ENCODE data around the gene NCAM1. TPM values are rescaled to one million over a fixed set of nuclear protein-coding genes. Genes with fewer than 3 reads are reported as not detected.

NCAM1 gene
- total and polyA plus RNA-seq, 2 donors (not counting 3 experiments of a cell fraction or from before 2014, with no cell fraction given), result 0.03 TPM; not detected in 1

- intact Hi-C loops (cut with micrococcal nuclease) (no loop called here), dilution Hi-C loops (cut with MboI; ENCODE audit: extremely low pct_ligation_motif_present, low sequenced_read_pairs) (no loop called here)
- no peaks in the 10 kb centered on the region for H3K27me3 ChIP-seq (ENCODE audit: control insufficient read depth in 2 of 2, insufficient read depth in 2 of 2, low read length in 2 of 2)
- DNase-seq (ENCODE audit: low read depth, low spot score) (no peak), FAIRE-seq (no peak)
- H2AFZ ChIP-seq (ENCODE audit: low read depth, low read length), result no peak overlapping the region
- no peaks in the 10 kb centered on the region for H3K36me3 ChIP-seq (ENCODE audit: control insufficient read depth in 2 of 2, extremely low read depth in 1 of 2, insufficient read depth in 2 of 2, low read length in 2 of 2)
- H3K79me2 ChIP-seq (ENCODE audit: control insufficient read depth, insufficient read depth, low read length), result no peaks in the 10 kb centered on the region
- no peaks in the 10 kb centered on the region for H3K9me3 ChIP-seq (replicated peaks; ENCODE audit: control insufficient read depth, insufficient read depth, low read length)
- H3K4me1 ChIP-seq (ENCODE audit: control insufficient read depth, extremely low read depth, insufficient read depth, low read length), result no peaks in the 10 kb centered on the region
- H3K27ac ChIP-seq (ENCODE audit: insufficient read depth, low read depth, low read length), result no peak overlapping the region
- ChIA-PET CTCF (no interaction called here), POLR2A (no interaction called here)
- no peak overlapping the region for H3K4me3 ChIP-seq (replicated peaks in 1 of 3; ENCODE audit: insufficient read depth in 1 of 3, low read depth in 1 of 3, low read length in 3 of 3)
- TF ChIP-seq GATA2 (IDR thresholded peaks at IDR 0.05; ENCODE audit: insufficient read depth, insufficient read length, low read depth, low read length) (no peak), JUN (IDR thresholded peaks at IDR 0.05; ENCODE audit: borderline replicate concordance, insufficient read depth, insufficient read length, low read depth) (no peak)
- H3K4me2 ChIP-seq (ENCODE audit: insufficient read depth, low read length), result no peak overlapping the region
- H3K9me1 ChIP-seq (replicated peaks; ENCODE audit: control insufficient read depth, extremely low read depth, insufficient read depth, low read length), result no peaks in the 10 kb centered on the region
- no peaks in the 10 kb centered on the region for H4K20me1 ChIP-seq (replicated peaks; ENCODE audit: control insufficient read depth, extremely low read depth, insufficient read depth, low read length)
- no peak overlapping the region for H3K9ac ChIP-seq (replicated peaks; ENCODE audit: extremely low read depth, insufficient read depth, low read length)
- BruUV-seq (replicated peaks), result no TSS peak
Measured at GRCh38 chr11:112972399-112973145, 11.4 kb downstream of the NCAM1 start.

- FAIRE-seq (no peak), DNase-seq (ENCODE audit: low read depth, low spot score) (no peak)
- intact Hi-C loops (cut with micrococcal nuclease) (no loop called here), dilution Hi-C loops (cut with MboI; ENCODE audit: extremely low pct_ligation_motif_present, low sequenced_read_pairs) (no loop called here)
- Histone ChIP-seq H3K4me1 (ENCODE audit: control insufficient read depth, extremely low read depth, insufficient read depth, low read length) (no peaks in the 10 kb centered on the region), H3K4me3 (replicated peaks in 1 of 3; ENCODE audit: insufficient read depth in 1 of 3, low read depth in 1 of 3, low read length in 3 of 3) (no peak overlapping the region), H4K20me1 (replicated peaks; ENCODE audit: control insufficient read depth, extremely low read depth, insufficient read depth, low read length) (no peaks in the 10 kb centered on the region), H3K36me3 (ENCODE audit: control insufficient read depth in 2 of 2, extremely low read depth in 1 of 2, insufficient read depth in 2 of 2, low read length in 2 of 2) (no peaks in the 10 kb centered on the region), H3K9me1 (replicated peaks; ENCODE audit: control insufficient read depth, extremely low read depth, insufficient read depth, low read length) (no peaks in the 10 kb centered on the region), H3K27ac (ENCODE audit: insufficient read depth, low read depth, low read length) (no peak overlapping the region), H2AFZ (ENCODE audit: low read depth, low read length) (no peak overlapping the region), H3K9ac (replicated peaks; ENCODE audit: extremely low read depth, insufficient read depth, low read length) (no peak overlapping the region), H3K9me3 (replicated peaks; ENCODE audit: control insufficient read depth, insufficient read depth, low read length) (no peaks in the 10 kb centered on the region), H3K27me3 (ENCODE audit: control insufficient read depth in 2 of 2, insufficient read depth in 2 of 2, low read length in 2 of 2) (no peaks in the 10 kb centered on the region), H3K79me2 (ENCODE audit: control insufficient read depth, insufficient read depth, low read length) (no peaks in the 10 kb centered on the region), H3K4me2 (ENCODE audit: insufficient read depth, low read length) (no peak overlapping the region)
- BruUV-seq (replicated peaks), result no TSS peak
- POLR2A ChIA-PET, result no interaction called here
- no peak for TF ChIP-seq MYC (IDR thresholded peaks at IDR 0.05; ENCODE audit: low read depth, low read length)
- no peak for TF ChIP-seq CTCF (IDR thresholded peaks at IDR 0.05; ENCODE audit: extremely low read depth in 1 of 2, insufficient read depth in 1 of 2, low read depth in 1 of 2, low read length in 2 of 2)
- no peak for TF ChIP-seq GATA2 (IDR thresholded peaks at IDR 0.05; ENCODE audit: insufficient read depth, insufficient read length, low read depth, low read length)
- TF ChIP-seq FOS (IDR thresholded peaks at IDR 0.05; ENCODE audit: borderline replicate concordance, insufficient read depth, low read length), result no peak
- TF ChIP-seq POLR2AphosphoS5 (IDR thresholded peaks at IDR 0.05; ENCODE audit: insufficient read depth, low read depth, low read length), result no peak
- TF ChIP-seq JUN (IDR thresholded peaks at IDR 0.05; ENCODE audit: borderline replicate concordance, insufficient read depth, insufficient read length, low read depth), result no peak
- no peak for TF ChIP-seq MAX (IDR thresholded peaks at IDR 0.05; ENCODE audit: insufficient read depth, insufficient read length)
- CTCF ChIA-PET, result no interaction called here
Measured at GRCh38 chr11:112975051-112975450, 13.8 kb downstream of the NCAM1 start.

Data from endothelial cell of umbilical vein (primary cell).